NCI-H524 (cell line): ENCODE results near the gene CTDSPL2.
A peak's percentile ranks its signal among the peaks of the same experiment; 100 is the strongest.
"Not testable (repeated sequence)": the region's sequence is repeated elsewhere in the genome, so short reads cannot be mapped to it uniquely, and the experiment has no call there.

Source experiments
- DNase-seq, 2 experiments: peaks; one replicate each; lab custom pipeline; 2025; lab: John Stamatoyannopoulos, UW

The CTDSPL2 gene

DNA sequence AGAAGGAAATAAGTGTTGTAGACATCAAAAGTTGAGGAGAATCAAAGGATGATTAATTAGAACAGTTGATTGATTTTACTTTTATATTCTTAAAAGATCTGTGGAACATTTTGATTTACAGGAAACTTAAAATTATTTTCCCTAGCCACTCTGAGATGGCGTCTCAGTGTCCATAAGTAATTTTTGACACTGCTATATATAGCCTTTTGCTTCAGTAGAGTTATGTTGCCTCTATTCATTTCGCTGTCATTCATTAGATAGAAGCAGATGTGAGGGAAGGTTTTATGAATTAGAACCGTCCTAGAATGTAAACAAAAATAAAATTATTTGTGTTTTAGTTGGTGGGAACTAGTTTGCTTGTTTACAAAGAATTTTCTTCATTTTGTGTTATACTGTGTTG, 58.5 kb downstream of the CTDSPL2 start:
- DNase-seq = no peak

GRCh38 chr15:44489464-44489863, 62.0 kb downstream of the CTDSPL2 start:
- DNase-seq = no peak

DNA sequence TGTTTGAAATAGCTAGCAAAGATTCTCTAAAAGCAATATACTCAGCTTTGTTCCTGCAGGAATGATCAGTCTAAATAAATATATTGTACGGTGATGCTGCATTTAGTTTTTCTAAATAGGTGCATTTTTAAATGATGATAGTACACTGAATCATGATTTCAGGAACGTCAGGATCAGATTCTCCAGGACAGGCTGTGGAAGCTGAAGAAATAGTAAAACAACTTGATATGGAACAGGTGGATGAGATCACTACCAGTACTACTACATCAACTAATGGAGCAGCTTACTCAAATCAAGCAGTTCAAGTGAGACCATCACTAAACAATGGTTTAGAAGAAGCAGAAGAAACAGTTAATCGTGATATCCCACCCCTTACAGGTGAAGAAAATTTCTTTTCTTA, 63.2 kb downstream of the CTDSPL2 start:
- no peak for DNase-seq

- no peak for DNase-seq
These were observed 64.6 kb downstream of the CTDSPL2 start for GRCh38 chr15:44492040-44492439.

DNA sequence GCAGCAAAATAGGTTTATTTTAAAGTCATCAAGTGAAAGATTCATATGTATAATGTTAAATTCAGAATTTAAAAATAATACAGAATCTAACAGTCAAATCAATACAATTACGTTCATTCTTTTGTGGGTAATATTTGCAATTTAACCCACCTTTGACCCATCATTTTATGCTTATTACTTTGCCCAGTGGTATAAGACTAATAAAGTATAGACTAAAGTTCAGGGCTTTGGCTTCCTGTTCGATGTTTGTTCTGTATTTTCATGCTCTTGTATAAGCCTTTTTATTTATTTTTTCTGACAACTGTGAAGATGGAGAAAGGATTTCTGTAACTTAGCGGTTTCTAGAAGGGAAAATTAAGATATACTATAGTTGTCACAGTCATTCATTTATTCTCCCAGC, 65.2 kb downstream of the CTDSPL2 start:
- DNase-seq = no peak

GRCh38 chr15:44495562-44495961, 68.1 kb downstream of the CTDSPL2 start:
- DNase-seq = no peak

- no peak for DNase-seq
These were observed 73.1 kb downstream of the CTDSPL2 start for GRCh38 chr15:44500555-44500954.

DNA sequence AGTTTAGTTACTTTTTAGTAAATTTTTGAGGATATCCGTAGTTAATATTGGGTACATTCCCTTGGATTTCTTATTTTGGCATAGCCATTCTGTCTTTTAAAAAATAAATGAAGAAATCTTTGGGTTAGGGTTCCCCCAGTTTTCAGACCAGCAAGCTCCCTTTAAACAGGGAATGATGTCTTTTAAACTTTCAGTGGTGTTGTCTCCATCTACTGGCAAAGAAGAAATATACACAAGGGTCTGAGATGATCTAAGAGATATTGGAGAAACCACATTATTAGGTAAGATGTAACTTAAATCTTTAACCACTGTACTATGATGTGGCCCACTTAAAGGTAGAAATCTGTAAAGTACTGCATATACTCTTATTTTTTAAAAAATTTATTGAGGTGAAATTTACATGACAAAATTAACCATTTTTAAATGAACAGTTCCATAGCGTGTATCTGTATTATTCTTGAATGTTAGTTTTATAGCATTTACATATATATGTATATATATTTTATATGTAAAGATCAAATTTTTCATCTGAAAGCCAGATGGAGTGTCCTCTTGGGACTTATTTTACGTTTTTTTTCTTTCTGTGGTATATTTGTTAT, 74.4 kb downstream of the CTDSPL2 start:
- peak in 1 of 2 experiments; percentile 31 for DNase-seq

DNA sequence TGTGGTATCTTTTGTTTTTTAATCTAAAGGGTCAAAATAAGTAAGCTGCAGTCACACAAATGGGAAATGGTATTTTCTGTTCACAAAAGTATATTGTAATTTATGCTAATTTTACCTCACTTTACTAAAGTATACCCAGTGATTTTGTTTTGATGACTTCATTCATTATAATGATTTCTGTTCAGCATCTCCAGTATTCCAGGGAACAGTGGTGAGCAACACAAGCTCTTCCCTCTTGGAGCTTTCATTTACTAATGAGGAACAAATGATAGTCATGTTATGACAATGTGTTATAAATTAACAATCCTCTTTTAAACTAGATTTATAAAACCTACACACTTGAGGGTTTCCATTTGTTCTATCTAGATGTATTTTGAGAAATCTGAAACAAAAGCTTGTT, 89.0 kb downstream of the CTDSPL2 start:
- no peak for DNase-seq

- no peak for DNase-seq
These were observed 92.1 kb downstream of the CTDSPL2 start for GRCh38 chr15:44519537-44519936.

- no peak for DNase-seq
These were observed 97.6 kb downstream of the CTDSPL2 start for GRCh38 chr15:44525018-44525417.

- DNase-seq = no peak
These were observed 99.8 kb downstream of the CTDSPL2 start for GRCh38 chr15:44527241-44527640.

DNA sequence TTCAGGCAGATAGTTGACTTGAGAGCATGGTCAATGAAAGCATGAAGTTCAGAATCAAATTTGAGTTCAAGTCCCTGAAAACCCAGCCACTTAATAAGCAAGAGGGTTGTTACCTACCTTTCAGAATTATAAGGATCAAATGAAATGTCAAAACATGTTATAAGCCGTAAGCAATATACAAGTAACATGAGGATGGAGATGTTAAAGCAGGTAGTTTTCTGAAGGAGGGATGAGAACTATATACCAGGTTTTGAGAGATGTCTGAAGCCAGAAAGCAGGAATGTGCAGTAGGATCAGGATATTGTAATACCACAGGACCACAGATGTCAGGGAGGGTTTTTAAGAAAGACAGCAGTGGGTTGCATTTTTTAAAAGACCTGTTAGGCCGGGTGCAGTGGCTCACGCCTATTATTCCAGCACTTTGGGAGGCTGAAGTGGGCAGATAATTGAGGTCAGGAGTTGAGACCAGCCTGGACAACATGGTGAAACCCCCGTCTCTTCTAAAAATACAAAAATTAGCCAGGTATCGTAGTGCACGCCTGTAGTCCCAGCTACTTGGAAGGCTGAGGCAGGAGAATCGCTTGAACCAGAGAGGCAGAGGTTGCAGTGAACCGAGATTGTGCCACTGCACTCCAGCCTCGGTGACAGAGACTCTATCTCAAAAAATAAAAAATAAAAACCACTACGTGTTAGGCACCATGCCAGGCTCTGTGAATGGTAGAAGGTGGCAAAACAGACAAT, 102.6 kb downstream of the CTDSPL2 start:
- DNase-seq = no peak

DNA sequence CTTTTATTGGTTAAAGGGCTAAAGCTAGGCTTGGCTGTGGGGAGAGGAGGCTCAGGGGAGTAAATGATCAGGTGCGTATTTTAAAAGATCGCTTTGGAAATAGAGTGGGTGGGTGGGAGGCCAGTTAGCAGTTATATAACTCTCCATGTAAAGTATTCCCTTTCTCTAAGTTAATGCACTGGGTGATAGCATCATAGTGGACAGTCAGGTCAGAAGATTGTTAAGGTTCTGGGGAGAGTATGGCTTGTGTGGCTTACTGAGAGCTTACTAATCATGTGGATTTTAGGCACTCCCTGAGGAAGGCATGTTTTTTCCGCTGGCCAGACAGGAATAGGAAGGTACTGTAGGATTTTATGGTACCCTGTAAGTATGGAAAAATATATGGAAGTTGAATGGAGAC, 103.2 kb downstream of the CTDSPL2 start:
- no peak for DNase-seq

DNA sequence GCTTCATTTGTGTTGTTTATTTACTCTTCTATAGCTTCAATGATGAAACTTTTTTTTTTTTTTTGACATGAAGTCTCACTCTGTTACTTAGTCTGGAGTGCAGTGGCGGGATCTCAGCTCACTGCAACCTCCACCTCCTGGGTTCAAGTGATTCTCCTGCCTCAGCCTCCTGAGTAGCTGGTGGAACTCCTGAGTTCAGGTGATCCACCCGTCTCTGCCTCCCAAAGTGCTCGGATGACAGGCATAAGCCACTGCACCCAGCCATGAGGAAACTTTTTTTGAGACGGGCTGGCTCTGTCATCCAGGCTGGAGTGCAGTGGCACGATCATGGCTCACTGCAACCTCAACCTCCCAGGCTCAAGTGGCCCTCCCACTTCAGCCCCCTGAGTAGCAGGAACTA, 104.8 kb downstream of the CTDSPL2 start:
- not testable (repeated sequence) for DNase-seq

DNA sequence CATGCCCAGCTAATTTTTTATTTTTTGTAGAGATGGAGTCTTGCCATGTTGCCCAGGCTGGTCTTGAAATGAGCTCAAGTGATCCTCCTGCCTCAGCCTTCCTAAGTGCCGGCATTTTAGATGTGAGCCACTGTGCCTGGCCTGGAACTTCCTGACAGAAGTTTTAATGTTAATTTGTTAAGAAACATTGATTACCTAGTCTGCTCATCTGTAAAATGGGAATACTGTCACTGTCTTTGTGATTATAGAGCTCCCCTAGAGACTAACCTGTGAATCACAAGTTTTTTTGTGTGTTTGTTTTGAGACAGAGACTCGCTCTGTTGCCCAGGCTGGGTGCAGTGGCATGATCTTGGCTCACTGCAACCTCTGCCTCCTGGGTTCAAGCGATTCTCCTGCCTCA, 105.3 kb downstream of the CTDSPL2 start:
- DNase-seq = no peak

DNA sequence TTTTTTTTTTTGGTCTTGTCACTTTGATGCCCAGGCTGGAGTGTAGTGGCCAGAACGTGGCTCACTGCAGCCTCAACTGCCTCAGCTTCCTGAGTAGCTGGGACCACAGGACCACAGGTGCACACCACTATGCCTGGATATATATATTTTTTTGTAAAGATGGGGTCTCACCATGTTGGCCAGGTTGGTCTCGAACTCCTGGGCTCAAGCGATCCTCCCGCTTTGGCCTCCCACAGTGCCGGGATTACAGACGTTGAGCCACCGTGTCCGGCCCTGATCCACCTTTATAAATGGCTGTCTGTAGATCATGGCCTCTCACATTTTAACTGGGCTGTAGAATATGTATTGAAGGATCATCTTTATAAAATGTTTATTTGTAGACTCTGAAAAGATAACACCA, 107.7 kb downstream of the CTDSPL2 start:
- no peak for DNase-seq

- peak in 1 of 2 experiments; percentile 42 for DNase-seq
These were observed 108.3 kb downstream of the CTDSPL2 start for GRCh38 chr15:44535523-44536301.

GRCh38 chr15:44536302-44536961, 109.0 kb downstream of the CTDSPL2 start:
- DNase-seq = peak; percentile 96 to 98

- DNase-seq = peak; percentile 96 to 98
These were observed 109.7 kb downstream of the CTDSPL2 start, which contains the start of gene EIF3J for GRCh38 chr15:44536962-44537734. EIF3J (plus strand) TSS chr15:44537147; CDS start chr15:44537195, 48 bp downstream.

- peak in 1 of 2 experiments; percentile 39 for DNase-seq
These were observed 110.4 kb downstream of the CTDSPL2 start for GRCh38 chr15:44537735-44538240.
